ENCODE measurements around the gene TRNT1. TPM values are rescaled to one million over a fixed set of nuclear protein-coding genes. Genes with fewer than 3 reads are reported as not detected.

The TRNT1 gene
- total RNA-seq, 1 donor from 2014 or later: 30.6 TPM

DNA sequence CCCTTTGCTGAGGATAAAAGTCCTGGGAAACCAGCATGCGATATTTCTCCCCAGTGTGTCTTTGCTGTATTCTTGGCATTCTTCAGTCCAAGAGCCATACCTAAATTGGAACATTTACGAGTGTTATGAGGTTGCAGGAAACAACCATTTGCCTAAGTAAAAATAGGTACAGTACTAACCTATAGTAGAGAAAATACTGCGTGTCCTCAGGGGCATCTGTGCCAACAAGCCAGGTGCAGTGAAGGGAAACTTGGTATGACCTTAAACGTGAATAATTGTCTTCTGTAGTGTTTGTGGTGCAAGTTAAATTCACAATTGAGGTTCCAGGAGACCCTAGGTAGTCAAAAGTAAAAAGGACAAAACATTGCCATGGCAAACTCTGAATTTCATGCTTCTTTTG is 28.8 kb upstream of the TRNT1 start:
- H3K27ac Mint-ChIP-seq (ENCODE audit: unreplicated experiment): peak overlapping the region; percentile 9
- H3K4me1 Mint-ChIP-seq: no peaks in the 10 kb centered on the region
- TF ChIP-seq, protein P1, sequence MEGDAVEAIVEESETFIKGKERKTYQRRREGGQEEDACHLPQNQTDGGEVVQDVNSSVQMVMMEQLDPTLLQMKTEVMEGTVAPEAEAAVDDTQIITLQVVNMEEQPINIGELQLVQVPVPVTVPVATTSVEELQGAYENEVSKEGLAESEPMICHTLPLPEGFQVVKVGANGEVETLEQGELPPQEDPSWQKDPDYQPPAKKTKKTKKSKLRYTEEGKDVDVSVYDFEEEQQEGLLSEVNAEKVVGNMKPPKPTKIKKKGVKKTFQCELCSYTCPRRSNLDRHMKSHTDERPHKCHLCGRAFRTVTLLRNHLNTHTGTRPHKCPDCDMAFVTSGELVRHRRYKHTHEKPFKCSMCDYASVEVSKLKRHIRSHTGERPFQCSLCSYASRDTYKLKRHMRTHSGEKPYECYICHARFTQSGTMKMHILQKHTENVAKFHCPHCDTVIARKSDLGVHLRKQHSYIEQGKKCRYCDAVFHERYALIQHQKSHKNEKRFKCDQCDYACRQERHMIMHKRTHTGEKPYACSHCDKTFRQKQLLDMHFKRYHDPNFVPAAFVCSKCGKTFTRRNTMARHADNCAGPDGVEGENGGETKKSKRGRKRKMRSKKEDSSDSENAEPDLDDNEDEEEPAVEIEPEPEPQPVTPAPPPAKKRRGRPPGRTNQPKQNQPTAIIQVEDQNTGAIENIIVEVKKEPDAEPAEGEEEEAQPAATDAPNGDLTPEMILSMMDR (conservative IDR thresholded peaks at IDR 0.05): no peak
- no peaks in the 10 kb centered on the region for H3K9me3 Mint-ChIP-seq
- no peak overlapping the region for H3K4me3 Mint-ChIP-seq
- H3K27me3 Mint-ChIP-seq (ENCODE audit: low read depth): peaks cover 4% of the 10 kb centered on the region
- no peaks in the 10 kb centered on the region for H3K36me3 Mint-ChIP-seq (ENCODE audit: low read depth)
- no peak for DNase-seq (ENCODE audit: low read depth, low spot score)

DNA sequence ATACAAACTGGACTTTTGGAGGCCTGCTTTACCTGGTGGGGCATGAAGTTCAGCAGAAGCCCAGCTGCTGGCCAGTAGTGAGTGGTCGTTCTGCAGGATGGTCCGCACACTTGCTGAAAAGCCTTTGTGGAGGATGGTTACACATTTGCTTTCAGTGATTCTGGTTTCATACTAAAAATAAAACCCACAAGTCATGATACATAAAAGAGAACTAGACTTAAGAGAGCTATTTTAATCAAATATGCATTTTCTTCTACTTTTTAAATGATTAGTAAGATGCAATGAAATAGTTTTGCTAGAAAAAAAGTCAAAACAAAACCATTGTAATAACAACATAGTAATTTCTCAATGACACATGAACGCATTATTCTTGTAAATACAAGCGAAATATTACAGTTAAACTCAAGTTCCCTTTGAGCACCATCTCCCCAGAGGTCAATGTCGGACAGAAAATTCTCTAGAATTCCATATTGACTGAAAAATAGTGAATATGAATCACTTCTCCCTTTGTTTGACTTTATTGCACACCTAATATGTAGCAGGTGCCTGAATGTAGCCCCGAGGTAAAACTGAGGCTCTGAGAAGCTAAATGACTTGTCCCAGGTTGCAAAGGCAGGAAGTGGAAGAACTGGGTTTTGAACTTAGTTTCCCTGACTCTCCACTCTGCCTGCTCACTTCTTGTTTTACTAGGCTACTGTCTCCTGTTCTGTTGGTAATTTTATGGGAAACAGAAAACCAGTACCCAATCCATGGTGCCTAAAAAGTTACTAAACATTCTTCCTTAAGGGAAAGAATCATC is 24.9 kb upstream of the TRNT1 start:
- Mint-ChIP-seq H3K9me3 (no peaks in the 10 kb centered on the region), H3K4me3 (no peak overlapping the region), H3K27ac (ENCODE audit: unreplicated experiment) (no peak overlapping the region), H3K27me3 (ENCODE audit: low read depth) (peaks cover 8% of the 10 kb centered on the region), H3K36me3 (ENCODE audit: low read depth) (no peaks in the 10 kb centered on the region), H3K4me1 (no peaks in the 10 kb centered on the region)
- DNase-seq (ENCODE audit: low read depth, low spot score): no peak
- TF ChIP-seq, protein P1 (conservative IDR thresholded peaks at IDR 0.05): no peak

DNA sequence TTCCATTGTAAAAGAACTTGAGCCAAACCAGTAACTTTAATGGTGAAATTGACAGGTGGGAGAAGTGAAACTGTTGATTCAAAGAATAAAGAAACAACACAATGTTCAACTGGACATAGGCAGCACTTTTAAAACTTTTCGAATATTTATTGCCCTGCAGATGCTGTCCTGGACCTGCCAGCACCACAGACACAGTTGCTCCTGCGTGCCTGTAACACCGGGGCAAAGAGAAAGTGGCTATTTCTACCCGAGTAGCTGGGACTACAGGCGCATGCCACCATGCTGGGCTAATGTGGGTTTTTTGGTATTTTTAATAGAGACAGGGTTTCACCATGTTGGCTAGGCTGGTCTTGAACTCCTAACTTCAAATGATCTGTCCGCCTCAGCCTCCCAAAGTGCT is 24.0 kb upstream of the TRNT1 start:
- no peak overlapping the region for H3K4me3 Mint-ChIP-seq
- H3K4me1 Mint-ChIP-seq: no peaks in the 10 kb centered on the region
- TF ChIP-seq, protein P1 (conservative IDR thresholded peaks at IDR 0.05): no peak
- no peak overlapping the region for H3K27ac Mint-ChIP-seq (ENCODE audit: unreplicated experiment)
- DNase-seq (ENCODE audit: low read depth, low spot score): no peak
- peaks cover 2% of the 10 kb centered on the region for H3K9me3 Mint-ChIP-seq
- peaks cover 10% of the 10 kb centered on the region for H3K27me3 Mint-ChIP-seq (ENCODE audit: low read depth)
- no peaks in the 10 kb centered on the region for H3K36me3 Mint-ChIP-seq (ENCODE audit: low read depth)

DNA sequence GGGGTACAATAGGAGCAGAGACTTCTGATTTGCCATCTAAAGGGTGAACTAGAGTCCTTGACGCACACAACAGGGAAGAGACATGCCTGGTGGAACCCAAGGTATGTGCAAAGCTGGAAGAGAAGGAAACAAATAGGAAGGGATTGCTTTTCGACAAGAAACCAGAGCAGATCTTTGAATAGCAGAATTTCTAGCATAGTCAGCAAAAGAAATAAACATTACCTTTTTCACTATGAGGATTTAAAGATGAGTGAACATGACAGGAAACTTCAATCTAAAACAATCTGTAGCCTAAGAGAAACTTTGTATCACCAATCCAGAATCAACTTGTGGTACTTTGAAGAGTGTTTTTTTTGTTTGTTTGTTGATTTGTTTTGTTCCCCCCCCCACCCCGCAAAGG is 21.5 kb upstream of the TRNT1 start:
- Mint-ChIP-seq H3K4me3 (no peak overlapping the region), H3K27ac (ENCODE audit: unreplicated experiment) (no peak overlapping the region), H3K4me1 (no peaks in the 10 kb centered on the region), H3K36me3 (ENCODE audit: low read depth) (no peaks in the 10 kb centered on the region), H3K9me3 (peaks cover 2% of the 10 kb centered on the region), H3K27me3 (ENCODE audit: low read depth) (peaks cover 17% of the 10 kb centered on the region)
- TF ChIP-seq, protein P1 (conservative IDR thresholded peaks at IDR 0.05): no peak
- no peak for DNase-seq (ENCODE audit: low read depth, low spot score)

DNA sequence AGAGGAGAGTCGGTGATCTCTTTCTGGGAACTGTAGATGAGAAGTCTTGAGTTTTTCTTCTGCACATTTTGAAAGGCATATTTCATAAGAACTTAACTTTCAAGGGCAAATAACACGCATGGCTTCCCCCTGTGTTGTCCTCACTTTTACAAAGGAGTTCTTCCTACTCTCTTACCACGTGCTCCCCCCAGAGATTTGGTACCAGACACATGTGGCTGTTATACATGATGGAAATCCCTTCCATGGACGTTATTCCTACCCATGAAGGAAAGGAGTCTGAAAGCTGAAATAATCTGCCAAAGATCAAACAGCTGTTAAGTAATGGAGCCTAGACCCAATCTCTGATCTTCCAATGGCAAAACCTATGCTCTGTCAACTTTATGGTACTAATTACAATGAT is 20.9 kb upstream of the TRNT1 start:
- Mint-ChIP-seq H3K36me3 (ENCODE audit: low read depth) (no peaks in the 10 kb centered on the region), H3K4me3 (no peak overlapping the region), H3K4me1 (no peaks in the 10 kb centered on the region), H3K27ac (ENCODE audit: unreplicated experiment) (no peak overlapping the region), H3K9me3 (peaks cover 2% of the 10 kb centered on the region), H3K27me3 (ENCODE audit: low read depth) (peaks cover 17% of the 10 kb centered on the region)
- TF ChIP-seq, protein P1 (conservative IDR thresholded peaks at IDR 0.05): no peak
- no peak for DNase-seq (ENCODE audit: low read depth, low spot score)
